ENCODE results near the gene MYO1C.

DNA sequence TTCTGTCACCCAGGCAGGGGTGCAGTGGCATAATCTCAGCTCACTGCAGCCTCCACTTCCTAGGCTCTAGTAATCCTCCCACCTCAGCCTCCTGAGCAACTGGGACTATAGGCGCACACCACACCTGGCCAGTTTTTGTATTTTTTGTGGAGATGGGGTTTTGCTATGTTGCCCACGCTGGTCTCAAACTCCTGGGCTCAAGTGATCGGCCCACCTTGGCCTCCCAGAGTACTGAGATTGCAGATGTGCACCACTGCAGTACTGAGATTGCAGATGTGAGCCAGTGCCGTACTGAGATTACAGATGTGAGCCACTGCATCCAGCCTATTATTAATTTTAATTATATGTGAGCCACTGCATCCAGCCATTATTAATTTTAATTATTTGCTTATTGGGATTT is 50.3 kb downstream of the MYO1C start:
- TF ChIP-seq, protein P1, sequence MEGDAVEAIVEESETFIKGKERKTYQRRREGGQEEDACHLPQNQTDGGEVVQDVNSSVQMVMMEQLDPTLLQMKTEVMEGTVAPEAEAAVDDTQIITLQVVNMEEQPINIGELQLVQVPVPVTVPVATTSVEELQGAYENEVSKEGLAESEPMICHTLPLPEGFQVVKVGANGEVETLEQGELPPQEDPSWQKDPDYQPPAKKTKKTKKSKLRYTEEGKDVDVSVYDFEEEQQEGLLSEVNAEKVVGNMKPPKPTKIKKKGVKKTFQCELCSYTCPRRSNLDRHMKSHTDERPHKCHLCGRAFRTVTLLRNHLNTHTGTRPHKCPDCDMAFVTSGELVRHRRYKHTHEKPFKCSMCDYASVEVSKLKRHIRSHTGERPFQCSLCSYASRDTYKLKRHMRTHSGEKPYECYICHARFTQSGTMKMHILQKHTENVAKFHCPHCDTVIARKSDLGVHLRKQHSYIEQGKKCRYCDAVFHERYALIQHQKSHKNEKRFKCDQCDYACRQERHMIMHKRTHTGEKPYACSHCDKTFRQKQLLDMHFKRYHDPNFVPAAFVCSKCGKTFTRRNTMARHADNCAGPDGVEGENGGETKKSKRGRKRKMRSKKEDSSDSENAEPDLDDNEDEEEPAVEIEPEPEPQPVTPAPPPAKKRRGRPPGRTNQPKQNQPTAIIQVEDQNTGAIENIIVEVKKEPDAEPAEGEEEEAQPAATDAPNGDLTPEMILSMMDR (conservative IDR thresholded peaks at IDR 0.05 in 1 of 2, IDR thresholded peaks at IDR 0.05 in 1 of 2; ENCODE audit: low read depth in 1 of 2, low read length in 2 of 2): no peak
- no peak for TF ChIP-seq EZH2 (IDR thresholded peaks at IDR 0.05; ENCODE audit: low read length, missing control alignments)
